ENCODE results near the gene ENTREP1.

GRCh38 chr9:69432623-69433022 lies 107.6 kb downstream of the ENTREP1 start:
- TF ChIP-seq POLR2A (IDR thresholded peaks at IDR 0.05; ENCODE audit: low read depth, low read length): no peak
- no peak for TF ChIP-seq TAF1 (IDR thresholded peaks at IDR 0.05; ENCODE audit: borderline replicate concordance, low read depth, low read length)

Data from GM12892 (cell line).